ENCODE data around the gene PIEZO1.
"Not testable (repeated sequence)": the region's sequence is repeated elsewhere in the genome, so short reads cannot be mapped to it uniquely, and the experiment has no call there.

PIEZO1 gene

GRCh38 chr16:88687254-88687576 is 97.8 kb downstream of the PIEZO1 start:
- DNase-seq (ENCODE audit: low read depth in 2 of 2) = no peak

DNA sequence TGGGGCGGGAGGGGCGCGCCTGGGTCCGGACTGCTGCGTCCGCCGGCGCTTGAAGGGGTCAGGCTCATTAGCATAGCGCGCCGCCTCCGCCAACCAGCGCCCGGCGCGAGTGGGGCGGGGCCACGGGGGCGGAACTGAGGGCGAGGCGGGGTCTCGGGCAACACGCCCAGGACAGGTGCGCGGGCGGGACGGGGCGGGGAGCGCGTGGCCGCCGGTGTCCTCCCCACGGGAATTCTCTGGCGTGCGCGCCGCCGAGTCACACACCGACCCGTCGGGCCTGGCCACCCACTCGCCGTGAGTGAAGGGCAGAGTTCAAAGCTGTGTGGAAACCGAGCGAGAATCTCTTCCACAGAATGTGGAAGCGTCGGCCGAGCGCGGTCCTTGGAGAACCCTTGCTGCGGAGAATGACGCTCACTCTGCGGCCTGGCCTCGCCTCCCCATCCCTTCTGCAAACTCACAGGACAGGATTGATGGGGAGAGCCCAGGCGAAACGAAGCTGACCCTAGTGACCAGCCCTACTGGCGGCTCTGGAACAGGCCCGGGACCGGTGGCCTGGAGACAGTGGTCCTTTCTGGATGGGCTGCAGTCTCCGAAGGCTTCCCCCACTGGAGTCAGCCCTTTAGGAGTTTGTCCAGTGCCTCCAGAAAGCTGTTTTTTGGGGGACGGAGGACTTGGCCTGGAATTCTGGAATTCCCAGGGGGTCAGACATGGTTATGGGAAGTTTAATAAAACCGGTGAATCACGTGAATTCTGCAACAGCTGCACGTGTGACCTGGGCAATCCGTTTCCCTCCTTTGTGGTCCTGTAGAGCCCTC is 98.4 kb downstream of the PIEZO1 start, which contains the start of gene SNAI3:
Gene SNAI3 (minus strand): TSS at position 69 of the 815 bp plus-strand sequence. CDS start 101 bp downstream, outside the sequence.
- peak; percentile 79 to 85 for DNase-seq (ENCODE audit: low read depth in 2 of 2)

- no peak for DNase-seq (ENCODE audit: low read depth in 2 of 2)
Measured at GRCh38 chr16:88686062-88686438, 99.0 kb downstream of the PIEZO1 start.

DNA sequence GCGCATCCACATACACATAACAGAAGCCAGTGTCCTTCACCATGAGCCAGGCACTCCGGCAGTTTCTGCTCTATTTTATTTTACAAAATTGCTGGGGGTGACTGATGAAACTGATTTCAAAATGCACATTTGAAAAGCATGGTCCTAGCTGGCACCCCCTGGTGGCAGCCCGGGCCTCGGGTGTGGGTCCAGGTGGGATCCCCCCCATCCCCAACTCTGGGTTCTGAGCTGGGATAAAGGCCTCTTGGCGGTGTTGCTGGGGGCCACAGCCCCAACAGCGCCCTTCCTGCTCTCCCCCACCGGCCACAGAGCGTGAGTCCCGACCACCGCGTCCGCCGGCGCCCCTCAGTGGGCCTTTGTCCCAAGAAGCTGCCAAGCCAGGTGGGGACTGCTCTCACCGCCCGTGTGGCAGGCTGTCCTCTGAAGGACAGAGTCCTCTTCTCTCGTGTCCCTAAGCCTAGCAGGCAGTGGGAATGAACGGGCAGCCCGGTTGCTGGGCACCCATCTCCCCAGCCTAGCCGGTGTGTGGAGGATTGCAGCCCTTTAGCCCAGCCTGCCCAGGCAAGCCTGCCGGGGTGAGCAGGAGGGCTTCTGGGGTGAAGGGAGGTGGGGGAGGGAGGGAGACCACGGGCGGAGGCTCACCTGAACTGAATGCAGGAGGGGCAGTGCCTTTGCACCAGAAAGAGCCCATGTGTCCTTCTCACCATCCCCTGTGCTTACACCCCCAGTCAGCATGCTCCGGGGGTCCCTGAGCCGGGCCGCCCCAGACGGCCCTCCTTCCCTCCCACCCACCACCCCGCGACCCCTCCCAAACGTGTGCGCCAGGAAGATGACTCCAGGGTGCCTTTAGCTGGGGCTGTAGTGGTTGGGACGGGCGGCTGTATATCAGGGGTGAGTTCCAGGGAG is 99.6 kb downstream of the PIEZO1 start:
- peak; percentile 53 to 58 for DNase-seq (ENCODE audit: low read depth in 2 of 2)

DNA sequence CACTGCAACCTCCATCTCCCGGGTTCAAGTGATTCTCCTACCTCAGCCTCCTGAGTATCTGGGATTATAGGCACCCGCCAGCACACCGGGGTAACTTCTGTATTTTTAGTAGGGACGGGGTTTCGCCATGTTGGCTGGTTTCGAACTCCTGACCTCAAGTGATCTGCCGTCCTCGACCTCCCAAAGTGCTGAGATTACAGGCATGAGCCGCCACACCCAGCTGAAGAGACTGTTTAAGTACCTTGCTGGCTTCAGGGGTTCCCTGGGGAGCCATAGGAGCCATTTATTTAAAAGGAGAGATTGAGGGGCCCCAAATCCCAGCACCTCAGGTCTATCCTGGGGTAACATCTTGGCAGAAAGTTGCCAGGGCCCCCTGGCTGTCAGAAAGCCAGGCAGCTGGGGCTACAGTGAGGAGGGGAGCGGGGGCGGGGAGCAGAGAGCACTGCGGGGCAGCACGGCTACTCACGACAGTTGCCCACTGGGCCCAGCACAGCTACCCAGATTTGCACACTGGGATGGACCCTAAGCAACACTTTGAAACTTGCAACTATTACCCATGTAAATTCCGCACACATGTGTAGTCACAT is 100.4 kb downstream of the PIEZO1 start:
- DNase-seq (ENCODE audit: low read depth in 2 of 2) = no peak

GRCh38 chr16:88681709-88682451 is 103.1 kb downstream of the PIEZO1 start:
- no peak for DNase-seq (ENCODE audit: low read depth in 2 of 2)

GRCh38 chr16:88681084-88681680 is 103.8 kb downstream of the PIEZO1 start:
- DNase-seq (ENCODE audit: low read depth in 2 of 2) = no peak

DNA sequence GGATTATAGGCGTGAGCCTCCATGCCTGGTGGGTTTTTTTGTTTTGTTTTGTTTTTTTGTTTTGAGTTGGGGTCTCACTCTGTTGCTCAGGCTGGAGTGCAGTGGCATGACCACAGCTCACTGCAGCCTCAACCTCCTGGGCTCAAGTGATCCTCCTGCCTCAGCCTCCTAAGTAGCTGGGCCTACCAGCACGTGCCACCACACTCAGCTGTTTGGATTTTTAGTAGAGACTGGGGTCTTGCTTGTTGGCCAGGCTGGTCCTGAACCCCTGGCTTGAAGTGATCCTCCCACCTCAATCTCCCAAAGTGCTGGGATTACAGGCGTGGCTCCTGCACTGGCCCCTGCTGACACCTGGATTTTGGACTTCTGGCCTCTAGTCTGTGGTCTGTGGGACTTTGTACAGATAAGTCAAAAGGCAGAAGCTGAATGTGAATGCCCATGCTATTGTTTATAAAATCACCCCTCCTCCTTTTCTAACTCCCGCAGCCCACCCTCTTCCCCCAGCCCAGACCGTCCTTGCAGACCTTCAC is 104.4 kb downstream of the PIEZO1 start:
- DNase-seq (ENCODE audit: low read depth in 2 of 2) = no peak

DNA sequence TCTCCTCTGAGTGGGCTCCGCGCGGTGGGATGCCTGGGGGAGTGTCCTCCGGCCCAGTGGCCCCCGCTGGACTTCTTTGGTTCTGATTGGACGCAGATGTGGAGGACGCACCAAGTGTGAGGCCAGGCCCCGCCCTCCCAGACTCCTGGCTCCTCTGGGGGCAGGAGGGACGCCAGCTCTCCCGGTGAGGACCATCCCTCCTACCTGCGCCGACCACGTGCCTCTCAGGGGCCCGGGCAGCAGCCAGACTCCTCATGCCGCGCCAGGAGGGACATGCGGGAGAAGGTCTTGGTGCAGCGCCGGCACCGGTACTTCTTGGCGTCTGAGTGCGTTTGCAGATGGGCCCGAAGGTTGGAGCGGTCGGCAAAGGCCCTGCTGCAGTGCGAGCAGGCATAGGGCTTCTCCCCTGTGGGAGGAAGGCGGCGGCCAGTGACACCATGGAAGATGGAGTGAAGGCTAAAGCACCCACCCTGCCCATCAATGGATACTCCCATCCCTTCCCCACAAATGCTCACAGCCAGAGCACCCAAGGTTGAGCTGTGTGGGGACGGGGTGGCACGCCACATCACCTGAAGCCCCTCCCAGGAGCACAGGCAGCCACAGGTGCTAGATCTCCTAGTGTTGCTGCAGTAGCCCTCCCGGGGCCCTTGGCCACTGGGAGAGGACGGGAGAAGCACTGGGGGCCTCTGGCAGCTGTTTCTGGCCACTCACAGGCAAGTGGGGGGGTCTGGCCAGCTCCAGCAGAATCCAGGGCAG is 106.6 kb downstream of the PIEZO1 start:
- no peak for DNase-seq (ENCODE audit: low read depth in 2 of 2)

GRCh38 chr16:88677721-88678120 is 107.3 kb downstream of the PIEZO1 start:
- no peak for DNase-seq (ENCODE audit: low read depth in 2 of 2)

DNA sequence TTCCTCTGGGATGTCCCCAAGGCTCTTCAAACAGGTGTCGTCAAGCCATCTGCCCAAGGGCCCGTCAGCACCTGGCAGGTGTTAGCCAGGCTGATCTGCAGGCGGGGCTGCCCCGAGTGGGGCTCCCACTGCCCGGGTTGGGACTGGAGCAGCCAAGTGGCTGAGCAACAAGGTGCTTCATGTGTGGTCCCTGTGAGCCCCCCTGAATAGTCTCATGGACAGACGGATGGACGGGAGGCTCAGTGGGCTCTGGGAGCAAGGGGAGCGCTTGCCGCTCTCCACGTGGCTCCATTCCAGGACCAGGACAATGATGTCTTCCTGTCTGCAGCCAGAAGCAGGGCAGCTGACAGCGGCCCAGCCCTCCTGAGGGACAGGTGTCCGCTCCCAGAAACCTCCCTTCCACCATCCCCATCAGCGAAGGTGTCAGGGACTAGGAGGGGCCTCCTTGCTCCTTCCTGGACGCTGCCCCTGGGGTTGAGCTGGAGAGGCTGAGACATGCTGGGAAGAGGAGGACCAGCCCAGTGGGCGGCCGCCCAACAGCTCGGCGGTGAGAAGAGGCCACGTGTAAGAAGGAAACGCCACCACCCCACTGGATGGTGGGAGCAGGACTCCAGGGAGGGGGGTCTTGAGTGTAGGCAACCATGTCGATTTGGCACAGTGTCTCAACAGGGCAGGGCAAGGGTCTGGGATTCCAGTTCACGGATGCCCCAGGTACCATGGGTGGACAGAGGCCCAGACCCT is 108.3 kb downstream of the PIEZO1 start:
- DNase-seq (ENCODE audit: low read depth in 2 of 2) = no peak

- DNase-seq (ENCODE audit: low read depth in 2 of 2) = no peak
Measured at GRCh38 chr16:88673716-88674379, 111.2 kb downstream of the PIEZO1 start.

DNA sequence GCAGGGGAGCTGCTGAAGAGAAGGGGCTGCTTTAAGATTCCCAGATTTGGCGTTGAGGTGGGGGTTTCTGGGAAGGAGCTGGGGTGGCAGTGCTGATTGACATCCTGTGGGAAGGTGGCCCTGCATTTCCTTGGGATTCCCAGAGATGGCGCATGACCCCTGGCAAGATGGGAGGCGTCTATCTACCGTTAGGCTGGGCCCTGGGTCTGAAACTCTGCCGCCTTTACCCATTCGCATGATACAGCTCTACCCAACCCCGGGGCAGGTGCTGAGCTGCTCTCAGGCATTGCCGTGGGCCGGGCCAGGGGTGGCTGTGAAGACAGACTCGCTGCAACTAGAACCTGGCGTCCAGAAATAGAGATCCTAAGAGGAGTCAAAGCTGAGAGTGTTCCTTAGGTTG is 112.2 kb downstream of the PIEZO1 start:
- no peak for DNase-seq (ENCODE audit: low read depth in 2 of 2)

GRCh38 chr16:88671806-88672205 is 113.2 kb downstream of the PIEZO1 start:
- DNase-seq (ENCODE audit: low read depth in 2 of 2) = no peak

- no peak for DNase-seq (ENCODE audit: low read depth in 2 of 2)
Measured at GRCh38 chr16:88669980-88670379, 115.0 kb downstream of the PIEZO1 start.

- DNase-seq (ENCODE audit: low read depth in 2 of 2) = not testable (repeated sequence)
Measured at GRCh38 chr16:88669493-88669892, 115.5 kb downstream of the PIEZO1 start.

GRCh38 chr16:88667461-88667860 is 117.6 kb downstream of the PIEZO1 start:
- no peak for DNase-seq (ENCODE audit: low read depth in 2 of 2)

- no peak for DNase-seq (ENCODE audit: low read depth in 2 of 2)
Measured at GRCh38 chr16:88665570-88665969, 119.5 kb downstream of the PIEZO1 start.

All from stimulated activated CD4-positive, alpha-beta T cell treated with anti-CD3 and anti-CD28 coated beads, Interleukin-1b, Interleukin-23, amount 100 ng/mL, for 4 hours (primary cell).